ENCODE measurements around the gene MYO3A.
"Not testable (repeated sequence)": the region's sequence is repeated elsewhere in the genome, so short reads cannot be mapped to it uniquely, and the experiment has no call there.

Gene MYO3A

DNA sequence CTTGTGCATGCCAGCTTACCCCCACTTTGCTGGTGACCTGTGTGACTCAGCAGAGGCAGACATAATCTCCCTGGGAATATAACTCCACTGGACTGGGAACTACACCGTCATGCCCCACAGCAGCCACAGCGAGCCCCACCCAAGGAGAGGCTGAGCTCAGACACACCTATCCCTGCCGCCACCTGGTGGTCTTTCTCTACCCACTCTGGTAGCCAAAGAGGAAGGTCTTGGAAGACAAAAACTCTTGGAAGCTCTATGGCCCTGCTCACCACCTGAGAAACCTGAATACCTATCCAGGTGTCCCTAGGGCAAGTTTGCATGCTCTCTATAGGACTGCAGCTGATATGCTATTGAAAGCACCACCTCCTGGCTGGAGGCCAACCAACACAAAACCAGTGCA, 48.1 kb downstream of the MYO3A start:
- Histone ChIP-seq H3K27me3 (replicated peaks; ENCODE audit: control insufficient read depth, insufficient read depth, low read length) (no peaks in the 10 kb centered on the region), H3K4me1 (ENCODE audit: control insufficient read depth, insufficient read depth, low read length) (no peaks in the 10 kb centered on the region), H3K36me3 (ENCODE audit: control insufficient read depth, insufficient read depth, low read length, severe bottlenecking) (no peaks in the 10 kb centered on the region), H3K9ac (ENCODE audit: low read length) (no peak overlapping the region), H3K4me3 (ENCODE audit: low read length) (no peak overlapping the region), H3K9me3 (ENCODE audit: control insufficient read depth, low read length) (no peaks in the 10 kb centered on the region)
- DNase-seq (ENCODE audit: low read depth), result no peak

DNA sequence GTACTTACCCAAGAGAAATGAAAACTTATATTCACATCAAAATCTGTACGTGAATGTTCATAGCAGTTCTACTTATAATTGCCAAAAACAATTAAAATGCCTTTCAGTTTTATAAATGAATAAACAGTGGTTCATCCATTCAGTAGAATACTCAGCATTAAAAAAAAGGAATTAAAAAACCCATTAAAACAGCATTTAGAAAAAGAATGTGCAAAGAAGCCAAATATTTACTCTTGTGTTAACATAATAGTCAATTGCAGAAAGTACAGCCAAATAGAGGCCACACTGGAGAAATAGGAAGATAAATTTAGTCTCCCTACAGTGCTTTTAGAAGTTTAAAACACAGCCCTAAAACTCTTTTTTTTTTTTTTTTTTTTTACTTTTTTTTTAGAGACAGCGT, 54.6 kb downstream of the MYO3A start:
- Histone ChIP-seq H3K4me1 (ENCODE audit: control insufficient read depth, insufficient read depth, low read length) (no peaks in the 10 kb centered on the region), H3K27me3 (replicated peaks; ENCODE audit: control insufficient read depth, insufficient read depth, low read length) (no peaks in the 10 kb centered on the region), H3K9me3 (ENCODE audit: control insufficient read depth, low read length) (no peaks in the 10 kb centered on the region), H3K36me3 (ENCODE audit: control insufficient read depth, insufficient read depth, low read length, severe bottlenecking) (no peaks in the 10 kb centered on the region), H3K4me3 (ENCODE audit: low read length) (no peak overlapping the region), H3K9ac (ENCODE audit: low read length) (no peak overlapping the region)
- no peak for DNase-seq (ENCODE audit: low read depth)

DNA sequence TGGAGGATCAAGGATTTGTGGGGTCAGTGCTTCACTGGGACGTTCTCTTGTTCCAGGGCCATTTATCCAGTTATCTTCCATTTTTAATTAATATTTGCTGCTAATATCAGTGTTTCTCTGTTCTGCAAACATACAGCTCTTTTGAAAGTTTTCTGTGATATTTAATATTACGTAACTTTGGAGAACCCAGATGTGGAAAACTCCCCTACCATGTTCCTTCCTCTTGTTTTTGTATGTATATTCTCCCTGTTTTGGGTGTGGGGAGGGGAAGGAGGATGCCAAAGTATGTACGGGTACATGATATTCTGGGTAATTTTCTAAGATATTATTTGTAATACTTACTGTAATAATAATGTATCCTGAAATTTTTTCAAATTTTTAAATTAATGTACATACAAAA, 55.9 kb downstream of the MYO3A start:
- Histone ChIP-seq H3K4me3 (ENCODE audit: low read length) (no peak overlapping the region), H3K36me3 (ENCODE audit: control insufficient read depth, insufficient read depth, low read length, severe bottlenecking) (no peaks in the 10 kb centered on the region), H3K9me3 (ENCODE audit: control insufficient read depth, low read length) (no peaks in the 10 kb centered on the region), H3K9ac (ENCODE audit: low read length) (no peak overlapping the region), H3K27me3 (replicated peaks; ENCODE audit: control insufficient read depth, insufficient read depth, low read length) (no peaks in the 10 kb centered on the region), H3K4me1 (ENCODE audit: control insufficient read depth, insufficient read depth, low read length) (no peaks in the 10 kb centered on the region)
- DNase-seq (ENCODE audit: low read depth), result no peak

DNA sequence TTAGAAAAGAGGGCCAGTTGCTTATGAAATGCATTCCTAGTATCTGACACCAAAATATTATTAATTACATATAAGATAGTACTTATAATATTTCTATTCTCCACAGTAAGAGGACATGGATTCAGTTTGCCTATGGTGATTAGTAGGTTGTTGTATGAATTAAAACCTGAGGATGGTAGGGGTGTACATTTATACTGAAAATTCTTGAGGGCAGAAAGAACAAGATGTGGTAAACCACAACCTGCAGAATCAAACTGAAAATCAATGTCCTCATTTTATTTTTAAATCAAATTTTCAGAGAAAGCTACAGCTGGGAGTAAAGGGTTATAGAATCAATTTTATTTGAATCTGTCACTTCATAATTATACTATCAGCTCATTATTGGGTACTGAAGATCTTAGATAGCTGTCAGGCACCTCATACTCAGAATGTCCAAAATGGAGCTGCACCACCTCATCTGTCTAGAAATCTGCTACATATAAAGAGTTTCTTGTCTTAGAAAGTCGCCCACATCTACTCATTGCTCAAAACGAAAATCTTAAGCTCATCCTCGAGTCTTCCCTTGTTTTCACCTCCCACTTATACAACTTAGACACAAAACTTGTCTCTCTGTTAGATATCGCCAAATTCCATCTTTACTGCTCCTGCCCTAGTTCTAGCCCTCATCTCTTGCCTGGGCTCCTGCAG, 65.4 kb downstream of the MYO3A start:
- Histone ChIP-seq H3K36me3 (ENCODE audit: control insufficient read depth, insufficient read depth, low read length, severe bottlenecking) (no peaks in the 10 kb centered on the region), H3K9me3 (ENCODE audit: control insufficient read depth, low read length) (no peaks in the 10 kb centered on the region), H3K4me3 (ENCODE audit: low read length) (no peak overlapping the region), H3K27me3 (replicated peaks; ENCODE audit: control insufficient read depth, insufficient read depth, low read length) (no peaks in the 10 kb centered on the region), H3K4me1 (ENCODE audit: control insufficient read depth, insufficient read depth, low read length) (no peaks in the 10 kb centered on the region), H3K9ac (ENCODE audit: low read length) (no peak overlapping the region)
- DNase-seq (ENCODE audit: low read depth), result no peak

DNA sequence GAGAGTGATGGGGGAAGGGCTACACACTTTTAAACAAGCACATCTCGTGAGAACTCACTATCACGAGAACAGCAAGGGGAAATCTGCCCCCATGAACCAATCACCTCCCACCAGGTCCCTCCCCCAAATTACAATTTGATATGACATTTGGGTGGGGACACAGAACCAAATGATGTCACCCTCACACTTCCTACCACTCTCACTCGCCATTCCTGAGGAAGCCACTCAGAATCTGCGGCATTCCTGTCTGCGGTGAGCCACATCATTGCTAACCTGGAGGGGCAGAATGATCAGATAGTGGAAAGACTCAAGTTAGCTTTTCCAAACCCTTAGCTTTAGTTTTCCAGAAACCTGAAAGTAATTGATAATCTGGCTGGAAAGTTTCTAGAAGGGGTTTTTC, 66.9 kb downstream of the MYO3A start:
- no peak overlapping the region for H3K9ac ChIP-seq (ENCODE audit: low read length)
- no peaks in the 10 kb centered on the region for H3K36me3 ChIP-seq (ENCODE audit: control insufficient read depth, insufficient read depth, low read length, severe bottlenecking)
- no peak overlapping the region for H3K4me3 ChIP-seq (ENCODE audit: low read length)
- no peaks in the 10 kb centered on the region for H3K4me1 ChIP-seq (ENCODE audit: control insufficient read depth, insufficient read depth, low read length)
- DNase-seq (ENCODE audit: low read depth), result no peak
- no peaks in the 10 kb centered on the region for H3K9me3 ChIP-seq (ENCODE audit: control insufficient read depth, low read length)
- no peaks in the 10 kb centered on the region for H3K27me3 ChIP-seq (replicated peaks; ENCODE audit: control insufficient read depth, insufficient read depth, low read length)

DNA sequence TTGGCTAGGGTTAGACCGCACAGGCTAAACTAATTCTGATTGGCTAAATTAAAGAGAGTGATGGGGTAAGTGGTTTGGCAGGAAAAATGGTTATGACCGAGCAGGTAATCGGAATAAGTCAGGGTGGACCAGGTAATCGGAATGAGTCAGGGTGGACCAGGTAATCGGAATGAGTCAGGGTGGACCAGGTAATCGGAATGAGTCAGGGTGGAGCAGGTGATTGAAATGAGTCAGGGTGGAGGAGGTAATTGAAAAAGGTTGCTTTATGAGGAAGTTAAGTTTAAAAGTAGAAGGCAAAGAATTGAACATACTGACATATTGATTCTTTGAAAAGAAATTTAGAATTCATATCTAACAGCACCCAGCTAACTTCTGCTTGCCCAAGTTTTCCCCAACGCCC, 68.4 kb downstream of the MYO3A start:
- DNase-seq (ENCODE audit: low read depth); H3K4me1 ChIP-seq (ENCODE audit: control insufficient read depth, insufficient read depth, low read length); H3K9ac ChIP-seq (ENCODE audit: low read length); H3K9me3 ChIP-seq (ENCODE audit: control insufficient read depth, low read length); H3K36me3 ChIP-seq (ENCODE audit: control insufficient read depth, insufficient read depth, low read length, severe bottlenecking); H3K27me3 ChIP-seq (replicated peaks; ENCODE audit: control insufficient read depth, insufficient read depth, low read length); H3K4me3 ChIP-seq (ENCODE audit: low read length): not testable (repeated sequence)

DNA sequence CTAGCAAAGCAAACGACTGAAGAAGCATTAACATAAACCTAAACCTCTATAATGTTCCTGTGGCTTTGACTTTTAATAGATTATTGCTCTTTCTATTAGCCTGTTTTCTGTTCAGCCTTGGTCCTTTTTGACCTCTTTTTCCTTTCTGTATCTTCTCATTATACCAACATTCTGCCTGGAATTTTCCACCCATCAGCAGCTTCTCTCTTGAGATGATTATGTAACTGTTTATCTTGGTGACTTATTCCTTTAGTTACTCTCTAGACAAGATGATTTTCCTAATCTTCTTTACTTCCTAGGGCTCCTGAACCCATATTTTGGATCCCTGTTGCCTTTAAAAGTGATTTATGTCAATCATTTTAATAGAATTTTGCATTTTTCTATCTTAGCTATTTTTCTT, 81.1 kb downstream of the MYO3A start:
- Histone ChIP-seq H3K4me1 (ENCODE audit: control insufficient read depth, insufficient read depth, low read length) (no peaks in the 10 kb centered on the region), H3K36me3 (ENCODE audit: control insufficient read depth, insufficient read depth, low read length, severe bottlenecking) (no peaks in the 10 kb centered on the region), H3K27me3 (replicated peaks; ENCODE audit: control insufficient read depth, insufficient read depth, low read length) (no peaks in the 10 kb centered on the region), H3K9ac (ENCODE audit: low read length) (no peak overlapping the region), H3K4me3 (ENCODE audit: low read length) (no peak overlapping the region), H3K9me3 (ENCODE audit: control insufficient read depth, low read length) (no peaks in the 10 kb centered on the region)
- DNase-seq (ENCODE audit: low read depth), result no peak

- H3K36me3 ChIP-seq (ENCODE audit: control insufficient read depth, insufficient read depth, low read length, severe bottlenecking), result no peaks in the 10 kb centered on the region
- no peak overlapping the region for H3K9ac ChIP-seq (ENCODE audit: low read length)
- no peaks in the 10 kb centered on the region for H3K9me3 ChIP-seq (ENCODE audit: control insufficient read depth, low read length)
- no peak overlapping the region for H3K4me3 ChIP-seq (ENCODE audit: low read length)
- no peaks in the 10 kb centered on the region for H3K27me3 ChIP-seq (replicated peaks; ENCODE audit: control insufficient read depth, insufficient read depth, low read length)
- no peaks in the 10 kb centered on the region for H3K4me1 ChIP-seq (ENCODE audit: control insufficient read depth, insufficient read depth, low read length)
- no peak for DNase-seq (ENCODE audit: low read depth)
Measured at GRCh38 chr10:26022831-26023230, 88.8 kb downstream of the MYO3A start.

- H3K4me1 ChIP-seq (ENCODE audit: control insufficient read depth, insufficient read depth, low read length), result no peaks in the 10 kb centered on the region
- H3K27me3 ChIP-seq (replicated peaks; ENCODE audit: control insufficient read depth, insufficient read depth, low read length), result no peaks in the 10 kb centered on the region
- no peak overlapping the region for H3K4me3 ChIP-seq (ENCODE audit: low read length)
- no peak overlapping the region for H3K9ac ChIP-seq (ENCODE audit: low read length)
- no peaks in the 10 kb centered on the region for H3K36me3 ChIP-seq (ENCODE audit: control insufficient read depth, insufficient read depth, low read length, severe bottlenecking)
- no peak for DNase-seq (ENCODE audit: low read depth)
- H3K9me3 ChIP-seq (ENCODE audit: control insufficient read depth, low read length), result no peaks in the 10 kb centered on the region
Measured at GRCh38 chr10:26024303-26024702, 90.3 kb downstream of the MYO3A start.

- Histone ChIP-seq H3K27me3 (replicated peaks; ENCODE audit: control insufficient read depth, insufficient read depth, low read length) (no peaks in the 10 kb centered on the region), H3K9ac (ENCODE audit: low read length) (no peak overlapping the region), H3K9me3 (ENCODE audit: control insufficient read depth, low read length) (no peaks in the 10 kb centered on the region), H3K4me3 (ENCODE audit: low read length) (no peak overlapping the region), H3K36me3 (ENCODE audit: control insufficient read depth, insufficient read depth, low read length, severe bottlenecking) (no peaks in the 10 kb centered on the region), H3K4me1 (ENCODE audit: control insufficient read depth, insufficient read depth, low read length) (no peaks in the 10 kb centered on the region)
- no peak for DNase-seq (ENCODE audit: low read depth)
Measured at GRCh38 chr10:26025523-26025922, 91.5 kb downstream of the MYO3A start.

- H3K9me3 ChIP-seq (ENCODE audit: control insufficient read depth, low read length), result no peaks in the 10 kb centered on the region
- H3K36me3 ChIP-seq (ENCODE audit: control insufficient read depth, insufficient read depth, low read length, severe bottlenecking), result no peaks in the 10 kb centered on the region
- DNase-seq (ENCODE audit: low read depth), result no peak
- H3K4me3 ChIP-seq (ENCODE audit: low read length), result no peak overlapping the region
- H3K9ac ChIP-seq (ENCODE audit: low read length), result no peak overlapping the region
- H3K4me1 ChIP-seq (ENCODE audit: control insufficient read depth, insufficient read depth, low read length), result no peaks in the 10 kb centered on the region
- H3K27me3 ChIP-seq (replicated peaks; ENCODE audit: control insufficient read depth, insufficient read depth, low read length), result no peaks in the 10 kb centered on the region
Measured at GRCh38 chr10:26029858-26030257, 95.8 kb downstream of the MYO3A start.

- Histone ChIP-seq H3K27me3 (replicated peaks; ENCODE audit: control insufficient read depth, insufficient read depth, low read length) (no peaks in the 10 kb centered on the region), H3K36me3 (ENCODE audit: control insufficient read depth, insufficient read depth, low read length, severe bottlenecking) (no peaks in the 10 kb centered on the region), H3K9ac (ENCODE audit: low read length) (no peak overlapping the region), H3K4me1 (ENCODE audit: control insufficient read depth, insufficient read depth, low read length) (no peaks in the 10 kb centered on the region), H3K4me3 (ENCODE audit: low read length) (no peak overlapping the region), H3K9me3 (ENCODE audit: control insufficient read depth, low read length) (no peaks in the 10 kb centered on the region)
- DNase-seq (ENCODE audit: low read depth), result no peak
Measured at GRCh38 chr10:26031300-26031699, 97.3 kb downstream of the MYO3A start.

All from adipocyte (in vitro differentiated cells).